Fibroblast of skin of left biceps (primary cell): Measurements from ENCODE around the gene IL15.
"Not testable (repeated sequence)": the region's sequence is repeated elsewhere in the genome, so short reads cannot be mapped to it uniquely, and the experiment has no call there.

Source experiments
- DNase-seq, 2 experiments: peaks; one replicate each; pipeline ENCODE4 v3.0.0-alpha.2; 2013; ENCODE audit warnings: low read depth in 2 of 2

Gene IL15

DNA sequence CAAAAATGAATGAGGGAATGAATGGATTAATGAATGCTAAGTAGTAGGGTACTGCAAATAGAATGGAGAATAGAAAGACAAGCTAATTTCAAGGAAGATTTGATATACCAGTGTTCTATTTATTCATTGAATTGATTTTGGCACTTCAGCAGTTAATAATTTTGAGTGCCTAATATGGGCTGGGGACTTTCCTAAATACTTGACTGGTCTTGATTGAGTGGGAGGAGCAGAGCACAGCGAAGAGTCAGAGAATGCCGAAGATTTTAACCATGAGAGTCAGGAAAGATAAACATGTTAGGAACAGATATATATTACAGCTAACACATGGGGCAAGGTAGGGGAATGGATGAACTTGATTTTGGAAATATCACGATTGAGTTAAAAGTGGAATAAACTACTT lies 10.6 kb downstream of the IL15 start:
- no peak for DNase-seq

- DNase-seq: no peak
These were observed 11.6 kb downstream of the IL15 start for GRCh38 chr4:141647966-141648365.

DNA sequence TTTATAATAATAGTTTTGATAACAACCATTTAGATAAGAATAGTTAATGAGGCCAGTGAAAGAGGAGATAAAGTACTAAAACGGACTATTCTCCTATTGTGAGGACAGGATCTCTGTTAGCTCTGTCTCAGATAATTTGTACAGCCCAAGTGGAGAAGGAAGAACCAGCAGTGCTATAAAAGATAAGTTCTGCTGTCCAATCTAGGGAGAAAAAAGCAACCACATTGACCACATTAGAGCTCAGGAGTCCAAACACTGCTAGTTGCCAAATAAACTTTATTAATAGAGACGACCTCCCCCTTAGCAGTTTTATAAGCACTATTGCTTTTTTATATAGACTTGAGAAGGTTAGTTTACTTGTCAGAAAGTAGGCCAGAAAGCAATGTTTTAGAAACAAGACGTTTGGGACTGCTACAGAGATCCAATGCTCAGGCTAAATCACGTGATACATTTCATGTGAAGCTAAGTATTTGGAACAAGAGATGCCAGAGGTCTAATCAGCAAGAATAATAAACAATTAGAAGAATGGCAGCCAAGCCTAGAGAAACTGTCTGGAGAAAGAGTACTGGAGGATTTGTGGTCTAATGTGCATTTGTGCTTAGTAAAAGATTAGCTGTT lies 15.9 kb downstream of the IL15 start:
- DNase-seq: no peak

DNA sequence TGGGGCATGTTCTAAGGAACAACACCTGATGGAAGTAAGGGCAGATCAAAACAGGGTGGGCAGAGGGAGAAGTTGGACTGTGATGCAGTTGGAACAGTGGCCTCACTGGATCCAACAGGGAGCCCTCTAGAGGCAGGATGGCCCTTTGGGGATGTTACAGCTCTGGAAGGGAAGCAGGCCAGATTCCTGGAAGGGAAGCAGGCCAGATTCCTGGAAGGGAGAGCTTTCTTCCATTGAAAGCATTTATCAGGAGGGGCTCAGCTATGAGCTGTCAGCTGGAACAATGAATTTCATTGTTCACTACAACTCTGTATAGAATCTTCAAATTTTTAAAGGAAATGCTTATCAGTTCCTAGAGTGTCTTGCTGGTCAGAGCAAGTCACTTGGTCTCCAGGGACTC lies 17.7 kb downstream of the IL15 start:
- DNase-seq: no peak

GRCh38 chr4:141656031-141656430 lies 19.6 kb downstream of the IL15 start:
- no peak for DNase-seq

GRCh38 chr4:141657550-141658250 lies 21.3 kb downstream of the IL15 start:
- no peak for DNase-seq

DNA sequence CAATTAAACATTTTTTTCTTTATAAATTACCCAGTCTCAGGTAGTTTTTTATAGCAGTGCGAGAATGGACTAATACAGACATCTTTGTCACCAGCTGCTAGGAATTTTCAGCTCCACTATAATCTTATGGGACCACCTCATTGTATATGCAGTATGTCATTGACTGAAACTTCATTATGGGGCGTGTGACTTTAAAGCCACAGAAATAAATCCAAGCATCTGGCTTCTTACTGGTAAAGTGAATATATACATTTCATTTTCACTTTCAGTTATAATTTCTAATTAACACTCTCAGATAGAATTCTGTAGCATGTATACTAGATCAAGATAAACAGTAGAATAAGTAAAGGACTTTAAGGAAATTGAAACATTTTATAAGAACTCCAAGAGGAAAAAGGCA lies 21.9 kb downstream of the IL15 start:
- no peak for DNase-seq

- DNase-seq: no peak
These were observed 23.2 kb downstream of the IL15 start for GRCh38 chr4:141659539-141659938.

DNA sequence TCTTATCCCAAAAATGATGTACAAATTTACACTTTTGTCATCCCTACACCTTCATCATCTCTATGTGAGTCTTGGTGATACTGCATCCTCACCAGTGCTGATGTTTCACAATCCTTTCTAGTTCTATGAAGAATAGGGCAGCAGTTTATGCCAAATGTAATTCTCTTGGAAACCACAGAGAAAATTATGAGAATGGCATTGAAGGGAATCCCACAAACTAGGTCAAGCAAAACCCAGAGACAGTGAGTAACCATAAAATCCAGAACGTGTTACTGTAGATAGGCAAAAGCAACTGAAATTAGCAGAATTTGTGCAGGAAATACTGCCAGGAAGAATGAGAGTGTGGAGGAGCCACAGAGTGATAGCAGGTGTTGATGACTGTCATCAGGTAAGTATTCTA lies 24.5 kb downstream of the IL15 start:
- DNase-seq: no peak

DNA sequence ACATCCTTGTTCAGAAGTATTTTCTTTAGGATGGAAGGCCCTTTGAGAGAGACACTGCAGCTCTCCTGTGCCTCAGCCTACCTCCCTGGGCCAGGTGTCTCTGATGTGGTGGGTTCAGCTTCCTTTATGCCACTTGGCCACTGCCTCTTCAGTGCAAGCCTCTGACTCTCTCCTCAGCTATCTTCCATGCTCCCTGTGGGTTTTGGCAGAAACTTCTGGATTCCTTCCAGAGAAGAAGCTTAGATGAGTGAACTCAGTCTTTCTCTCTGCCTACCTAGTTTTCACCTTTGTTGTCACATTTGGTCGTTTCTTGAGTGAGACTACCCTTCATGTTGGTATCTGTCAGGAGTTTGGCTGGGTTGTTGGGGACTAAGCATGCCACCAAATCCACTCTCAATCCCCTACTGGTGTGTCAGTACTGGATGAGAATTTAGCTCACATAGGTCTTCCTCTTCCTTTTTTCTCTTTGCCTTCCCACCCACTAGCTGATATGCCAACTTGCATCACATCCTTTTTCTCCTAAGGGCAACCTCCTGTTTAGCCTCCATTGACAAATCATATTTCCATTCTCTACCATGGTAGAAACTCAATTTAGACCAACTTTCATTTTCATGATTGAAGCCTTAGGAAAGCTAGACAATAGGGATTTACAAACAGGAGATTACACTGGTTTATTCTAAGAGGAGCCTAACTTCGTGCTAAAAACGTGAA lies 32.0 kb downstream of the IL15 start:
- no peak for DNase-seq

DNA sequence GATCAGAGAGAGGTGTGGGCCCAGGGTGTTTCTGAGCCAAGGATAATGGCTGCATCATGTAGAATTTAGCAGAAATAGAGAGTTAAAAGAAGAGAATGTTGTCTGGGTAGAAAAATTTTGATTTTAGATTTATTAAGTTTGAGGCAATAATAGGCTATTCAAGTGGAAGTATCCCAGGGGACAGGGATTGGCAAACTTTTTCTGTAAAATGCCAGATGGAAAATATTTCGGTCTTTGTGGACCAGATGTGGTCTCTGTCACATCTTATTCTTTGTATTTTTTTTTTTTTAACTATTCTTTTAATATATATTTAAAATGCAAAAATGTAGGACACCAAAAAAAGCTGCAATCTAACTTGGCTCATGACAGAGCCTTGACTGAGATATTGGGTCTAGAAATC lies 33.1 kb downstream of the IL15 start:
- no peak for DNase-seq

DNA sequence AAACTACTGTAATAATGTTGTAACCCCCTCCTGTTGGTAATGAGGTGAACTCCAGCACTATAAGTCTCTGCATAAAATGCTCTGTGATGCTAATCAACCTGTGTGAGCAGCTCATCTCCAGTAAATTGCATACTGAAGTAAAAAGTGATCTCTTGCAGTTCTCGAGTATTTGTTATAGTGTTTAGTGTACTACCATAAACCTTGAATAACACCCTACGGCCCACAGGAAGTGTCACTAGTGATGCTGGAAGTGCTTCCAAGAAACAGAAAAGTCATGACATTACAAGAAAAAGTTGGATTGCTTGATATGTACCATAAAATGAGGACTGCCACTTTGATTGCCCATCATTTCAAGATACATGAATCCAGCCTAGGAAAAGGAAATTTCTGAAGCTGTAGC lies 39.0 kb downstream of the IL15 start:
- no peak for DNase-seq

GRCh38 chr4:141676087-141676670 lies 39.8 kb downstream of the IL15 start:
- DNase-seq: no peak

GRCh38 chr4:141680060-141680459 lies 43.7 kb downstream of the IL15 start:
- DNase-seq: no peak

DNA sequence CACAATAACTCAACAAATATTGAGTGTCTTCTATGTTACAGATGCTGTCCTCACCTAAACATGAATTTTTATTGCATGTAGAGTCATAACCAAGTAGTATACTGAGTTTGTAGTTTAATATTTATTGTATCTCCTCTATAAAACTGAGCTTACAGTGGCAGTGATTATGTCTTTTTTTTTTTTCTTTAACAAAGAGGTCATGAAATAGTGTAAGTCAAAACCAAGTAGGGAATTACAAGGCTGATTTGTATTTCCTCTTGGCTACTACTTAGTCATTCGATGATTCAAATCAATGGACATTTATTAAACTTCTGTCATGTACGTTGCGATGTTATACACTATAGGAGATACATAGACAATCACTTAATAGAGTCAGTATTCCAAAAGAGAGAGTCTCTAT lies 48.4 kb downstream of the IL15 start:
- DNase-seq: no peak

DNA sequence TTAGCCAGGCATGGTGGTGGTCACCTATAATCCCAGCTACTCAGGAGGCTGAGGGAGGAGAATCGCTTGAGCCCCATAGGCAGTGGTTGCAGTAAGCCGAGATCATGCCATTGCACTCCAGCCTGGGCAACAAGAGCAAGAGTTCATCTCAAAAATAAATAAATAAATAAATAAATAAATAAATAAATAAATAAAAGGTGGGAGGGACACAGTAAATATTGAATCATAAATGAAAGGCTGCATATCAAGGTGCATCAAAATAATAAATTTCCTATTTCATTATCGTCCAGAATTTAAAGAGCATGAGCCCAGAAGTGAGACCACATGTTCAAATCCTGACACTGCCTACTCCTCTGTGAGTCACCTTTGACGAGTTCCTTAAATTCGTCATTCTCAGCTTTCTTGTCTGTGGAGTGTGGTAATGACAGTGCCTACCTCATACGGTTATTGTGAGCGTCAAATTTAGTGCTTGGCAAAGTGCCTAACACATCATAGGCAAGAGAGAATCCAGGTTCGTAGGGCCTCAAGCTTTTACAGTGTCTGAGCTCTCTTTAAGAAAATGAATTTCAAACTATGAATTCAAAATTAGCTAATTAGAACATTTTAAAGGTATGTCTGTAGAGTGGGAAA lies 49.9 kb downstream of the IL15 start:
- DNase-seq: no peak

- DNase-seq: no peak
These were observed 50.5 kb downstream of the IL15 start for GRCh38 chr4:141686879-141687278.

DNA sequence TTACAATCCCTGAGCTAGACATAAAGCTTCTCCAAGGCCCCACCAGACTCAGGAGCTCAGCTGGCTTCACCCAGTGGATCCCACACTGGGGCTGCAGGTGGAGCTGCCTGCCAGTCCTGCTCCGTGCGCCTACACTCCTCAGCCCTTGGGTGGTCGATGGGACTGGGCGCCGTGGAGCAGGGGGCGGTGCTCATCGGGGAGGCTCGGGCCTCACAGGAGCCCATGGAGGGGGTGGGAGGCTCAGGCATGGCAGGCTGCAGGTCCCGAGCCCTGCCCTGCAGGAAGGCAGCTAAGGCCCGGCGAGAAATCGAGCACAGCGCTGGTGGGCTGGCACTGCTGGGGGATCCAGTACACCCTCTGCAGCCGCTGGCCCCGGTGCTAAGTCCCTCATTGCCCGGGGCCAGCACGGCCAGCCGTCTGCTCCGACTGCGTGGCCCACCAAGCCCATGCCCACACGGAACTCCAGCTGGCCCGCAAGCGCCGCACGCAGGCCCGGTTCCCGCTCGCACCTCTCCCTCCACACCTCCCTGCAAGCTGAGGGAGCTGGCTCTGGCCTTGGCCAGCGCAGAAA lies 53.4 kb downstream of the IL15 start:
- DNase-seq: not testable (repeated sequence)

- not testable (repeated sequence) for DNase-seq
These were observed 54.9 kb downstream of the IL15 start for GRCh38 chr4:141691247-141691646.

- no peak for DNase-seq
These were observed 55.7 kb downstream of the IL15 start for GRCh38 chr4:141692081-141692480.

DNA sequence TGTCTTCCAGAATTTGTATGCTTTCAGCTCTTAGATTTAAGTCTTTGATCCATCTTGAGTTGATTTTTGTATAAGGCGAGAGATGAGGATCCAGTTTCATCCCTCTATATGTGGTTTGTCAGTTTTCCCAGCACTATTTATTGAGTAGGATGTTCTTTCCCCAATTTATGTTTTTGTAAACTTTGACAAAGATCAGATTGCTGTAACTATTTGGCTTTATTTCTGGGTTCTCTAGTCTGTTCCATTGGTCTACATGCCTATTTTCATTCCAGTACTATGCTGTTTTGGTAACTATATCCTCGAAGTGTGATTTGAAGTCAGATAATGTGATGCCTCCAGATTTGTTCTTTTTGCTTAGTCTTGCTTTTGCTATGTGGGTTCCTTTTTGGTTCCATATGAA lies 60.7 kb downstream of the IL15 start:
- DNase-seq: no peak
